Measurements from ENCODE around the gene MAFG. TPM values are rescaled to one million over a fixed set of nuclear protein-coding genes. Genes with fewer than 3 reads are reported as not detected.

The MAFG gene
- total and polyA plus RNA-seq, 5 donors from 2014 or later = 2.2 to 14.3 (median 2.7) TPM

DNA sequence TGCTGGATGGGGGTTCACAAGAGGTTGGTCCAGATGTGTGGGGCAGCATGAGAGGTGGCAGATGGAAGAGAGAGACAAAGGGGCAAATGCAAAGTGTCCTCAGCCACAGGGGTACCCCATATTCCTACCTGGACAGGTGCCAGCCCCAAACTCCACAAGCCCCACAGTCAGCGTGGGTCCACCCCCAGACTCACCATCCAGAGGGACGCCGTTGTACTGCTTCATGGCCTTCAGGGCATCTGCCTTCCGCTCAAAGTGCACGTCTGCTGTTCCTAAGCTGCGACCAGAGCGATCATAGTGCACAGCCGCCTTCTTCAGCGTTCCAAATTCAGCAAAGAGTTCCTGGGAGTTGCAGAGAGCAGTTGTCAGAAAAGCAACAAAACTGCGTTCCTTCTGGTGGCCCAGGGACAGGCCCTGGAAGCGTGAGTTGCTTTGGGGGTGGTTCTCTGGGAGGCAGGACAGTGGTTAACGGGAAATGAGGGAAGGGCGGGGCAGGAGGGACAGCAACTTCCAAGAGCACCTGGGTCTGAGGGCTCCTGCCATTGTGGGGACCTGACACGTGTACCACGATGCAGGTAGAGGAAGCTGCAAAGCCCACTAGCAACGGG, 38.4 kb downstream of the MAFG start:
- no peak overlapping the region for H3K27ac Mint-ChIP-seq
- peaks cover 17% of the 10 kb centered on the region for H3K36me3 Mint-ChIP-seq
- no peak for ATAC-seq (ENCODE audit: low read depth in 2 of 2)

DNA sequence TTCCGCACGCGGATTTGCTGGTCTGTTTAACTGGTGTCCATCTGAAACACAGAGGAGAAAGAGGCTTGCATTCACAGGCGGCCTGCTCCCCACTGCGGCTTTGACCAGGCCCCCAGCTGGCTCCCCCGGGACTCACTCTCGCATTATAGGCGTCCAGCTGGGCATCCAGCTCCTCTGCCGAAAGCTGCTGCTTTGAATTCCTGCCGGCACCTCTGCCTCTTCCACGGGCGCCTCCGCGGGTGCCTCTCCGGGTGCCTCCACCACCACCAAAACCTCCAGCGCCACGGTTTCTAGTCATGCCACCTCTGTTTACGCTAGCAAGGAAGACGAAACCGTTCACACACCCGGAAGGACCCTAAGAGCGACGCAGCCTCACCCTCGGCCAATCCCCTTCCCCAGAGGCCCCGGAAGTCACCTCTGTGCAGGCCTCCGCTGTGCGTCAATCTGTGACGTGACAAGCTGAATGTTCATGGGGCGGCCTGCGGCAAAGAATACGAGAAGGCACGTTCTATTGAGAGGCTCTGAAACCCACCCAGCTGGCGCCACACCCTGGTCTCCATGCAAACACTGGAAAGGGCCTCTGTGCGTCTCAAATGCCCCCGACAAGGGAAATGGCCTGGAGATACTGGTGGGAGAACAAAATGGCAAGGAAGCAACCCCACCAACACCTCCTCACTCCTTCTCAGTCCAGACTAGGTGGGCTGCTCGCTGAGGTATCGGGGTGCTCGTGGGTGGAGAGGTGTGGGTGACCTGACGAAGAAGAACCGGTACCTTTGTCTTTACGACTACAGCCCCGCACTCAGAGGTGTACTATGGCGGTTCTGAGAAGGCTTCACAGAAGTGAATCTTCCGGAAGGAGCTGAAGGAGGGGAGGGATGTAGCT, 39.2 kb downstream of the MAFG start:
- no peaks in the 10 kb centered on the region for H3K27me3 ChIP-seq (ENCODE audit: control insufficient read depth, insufficient read depth, low read length)
- H3K27ac Mint-ChIP-seq = peak overlapping the region in 1 of 3 donors; percentile 66
- H3K27me3 Mint-ChIP-seq = no peaks in the 10 kb centered on the region
- peaks cover 0 to 30% (median 4%) of the 10 kb centered on the region in 4 donors for H3K4me1 Mint-ChIP-seq
- no peaks in the 10 kb centered on the region for H3K9me3 Mint-ChIP-seq
- H3K4me1 ChIP-seq (ENCODE audit: control insufficient read depth, insufficient read depth, low read length, poor library complexity, severe bottlenecking) = peaks cover 22% of the 10 kb centered on the region
- ATAC-seq (ENCODE audit: low read depth in 2 of 2) (no peak), DNase-seq (no peak)
- H3K36me3 ChIP-seq (ENCODE audit: control insufficient read depth, insufficient read depth, low read length) = peaks cover 42% of the 10 kb centered on the region
- H3K27ac ChIP-seq (ENCODE audit: insufficient read depth, low read length, poor library complexity, severe bottlenecking) = no peak overlapping the region
- H3K9me3 ChIP-seq (ENCODE audit: control insufficient read depth in 2 of 2, low read length in 2 of 2) = no peaks in the 10 kb centered on the region
- H3K36me3 Mint-ChIP-seq = peaks cover 17% of the 10 kb centered on the region
- peak overlapping the region; percentile 48 to 96 (median 64) for H3K4me3 Mint-ChIP-seq
- no peak overlapping the region for H3K4me3 ChIP-seq (ENCODE audit: low read depth, low read length)

More for the DNA sequence above, 38.4 kb downstream of the MAFG start:
- Histone ChIP-seq H3K27ac (ENCODE audit: insufficient read depth, low read length, poor library complexity, severe bottlenecking) (no peak overlapping the region), H3K36me3 (ENCODE audit: control insufficient read depth, insufficient read depth, low read length) (peaks cover 42% of the 10 kb centered on the region), H3K9me3 (ENCODE audit: control insufficient read depth in 2 of 2, low read length in 2 of 2) (no peaks in the 10 kb centered on the region), H3K4me1 (ENCODE audit: control insufficient read depth, insufficient read depth, low read length, poor library complexity, severe bottlenecking) (peaks cover 22% of the 10 kb centered on the region), H3K27me3 (ENCODE audit: control insufficient read depth, insufficient read depth, low read length) (no peaks in the 10 kb centered on the region), H3K4me3 (ENCODE audit: low read depth, low read length) (no peak overlapping the region)
- DNase-seq = no peak
- H3K4me3 Mint-ChIP-seq = peak overlapping the region; percentile 58 to 96 (median 70)
- H3K9me3 Mint-ChIP-seq = no peaks in the 10 kb centered on the region
- H3K27me3 Mint-ChIP-seq = no peaks in the 10 kb centered on the region
- peaks cover 0 to 34% (median 4%) of the 10 kb centered on the region in 4 donors for H3K4me1 Mint-ChIP-seq

DNA sequence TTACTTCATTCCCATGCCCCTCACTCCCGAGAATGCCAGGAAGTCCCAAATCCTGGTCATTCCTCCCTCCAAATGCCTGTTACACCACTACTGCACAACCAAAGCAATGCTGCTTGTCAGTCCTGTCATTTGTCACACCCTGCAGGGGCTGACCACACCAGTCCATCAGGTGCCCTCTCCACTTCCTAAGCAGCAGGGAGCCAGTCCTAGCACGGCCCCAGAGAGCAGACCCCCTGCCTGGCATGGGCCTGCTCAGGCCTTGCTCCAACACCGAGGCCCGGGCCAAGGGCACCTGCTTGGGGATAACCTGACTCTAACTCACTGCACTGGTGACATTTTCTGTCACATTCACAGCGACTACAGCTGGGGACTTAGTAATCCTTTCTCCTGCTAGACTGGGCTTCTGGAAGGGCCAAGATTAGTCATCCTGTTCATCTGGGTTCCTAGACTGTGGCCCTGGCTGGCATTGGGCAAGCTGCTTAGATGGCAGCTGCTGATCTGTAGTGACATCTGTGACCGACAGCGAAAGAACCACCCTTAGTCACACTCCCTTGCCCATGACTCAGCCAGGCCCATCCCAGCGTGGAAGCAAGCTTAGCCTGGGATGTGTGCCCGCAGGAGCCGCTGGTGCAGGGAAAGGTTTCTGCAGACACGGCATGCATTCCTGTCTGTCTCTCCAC, 41.5 kb downstream of the MAFG start:
- Mint-ChIP-seq H3K4me1 (peaks cover 0 to 21% (median 4%) of the 10 kb centered on the region in 4 donors), H3K9me3 (no peaks in the 10 kb centered on the region), H3K27ac (peak overlapping the region in 2 of 3 donors; percentile 75 to 92), H3K36me3 (peaks cover 22% of the 10 kb centered on the region), H3K4me3 (peak overlapping the region in 1 of 4 donors; percentile 63), H3K27me3 (no peaks in the 10 kb centered on the region)
- no peak overlapping the region for H3K27ac ChIP-seq (ENCODE audit: insufficient read depth, low read length, poor library complexity, severe bottlenecking)
- peaks cover 16% of the 10 kb centered on the region for H3K4me1 ChIP-seq (ENCODE audit: control insufficient read depth, insufficient read depth, low read length, poor library complexity, severe bottlenecking)
- H3K9me3 ChIP-seq (ENCODE audit: control insufficient read depth in 2 of 2, low read length in 2 of 2) = no peaks in the 10 kb centered on the region
- no peak overlapping the region for H3K4me3 ChIP-seq (ENCODE audit: low read depth, low read length)
- ATAC-seq (ENCODE audit: low read depth in 2 of 2) (no peak), DNase-seq (no peak)
- H3K36me3 ChIP-seq (ENCODE audit: control insufficient read depth, insufficient read depth, low read length) = peaks cover 47% of the 10 kb centered on the region
- H3K27me3 ChIP-seq (ENCODE audit: control insufficient read depth, insufficient read depth, low read length) = no peaks in the 10 kb centered on the region

DNA sequence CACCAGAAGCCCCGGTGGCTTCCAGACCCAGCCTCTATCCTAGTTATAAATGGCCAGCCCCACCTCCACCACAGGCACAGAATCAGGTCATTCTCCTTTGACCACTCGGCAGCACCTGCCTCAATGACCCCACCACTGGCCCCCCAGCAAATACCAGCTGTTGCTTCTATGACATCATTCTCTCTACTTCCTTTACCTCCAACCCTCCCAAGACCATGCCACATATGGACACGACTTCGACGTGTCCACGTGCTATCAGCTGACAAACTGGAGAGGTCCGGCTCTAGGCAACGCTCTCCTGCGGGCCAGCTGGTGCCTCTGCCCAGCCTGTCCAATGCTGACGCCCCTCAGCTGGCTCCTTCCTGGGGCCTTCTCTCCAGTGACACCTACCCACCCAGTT, 42.1 kb downstream of the MAFG start:
- peaks cover 11% of the 10 kb centered on the region for H3K4me1 ChIP-seq (ENCODE audit: control insufficient read depth, insufficient read depth, low read length, poor library complexity, severe bottlenecking)
- peaks cover 47% of the 10 kb centered on the region for H3K36me3 ChIP-seq (ENCODE audit: control insufficient read depth, insufficient read depth, low read length)

DNA sequence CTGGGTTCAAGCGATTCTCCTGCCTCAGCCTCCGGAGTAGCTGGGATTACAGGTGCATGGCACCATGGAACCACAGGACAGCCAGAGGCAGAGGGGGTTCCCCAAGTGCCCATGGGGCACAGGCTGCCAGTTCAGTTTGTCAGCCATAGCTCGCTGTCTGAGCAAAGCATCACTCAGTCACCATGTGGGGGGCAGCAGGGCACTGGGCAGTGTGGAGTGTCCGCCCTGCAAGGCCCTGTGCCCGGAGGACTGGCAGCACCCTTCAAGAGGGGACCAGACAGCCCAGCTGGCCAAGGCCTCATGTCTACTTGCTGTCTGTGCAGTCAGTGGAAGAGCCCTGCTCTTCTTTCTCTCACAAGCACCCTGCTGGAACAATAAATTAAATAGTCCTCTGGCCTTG, 42.6 kb downstream of the MAFG start:
- Mint-ChIP-seq H3K27ac (no peak overlapping the region), H3K4me1 (peaks cover 0 to 16% (median 4%) of the 10 kb centered on the region in 4 donors), H3K27me3 (no peaks in the 10 kb centered on the region), H3K9me3 (no peaks in the 10 kb centered on the region), H3K36me3 (peaks cover 22% of the 10 kb centered on the region), H3K4me3 (peak overlapping the region in 1 of 4 donors; percentile 63)
- H3K27me3 ChIP-seq (ENCODE audit: control insufficient read depth, insufficient read depth, low read length) = no peaks in the 10 kb centered on the region
- H3K4me3 ChIP-seq (ENCODE audit: low read depth, low read length) = no peak overlapping the region
- no peak for ATAC-seq (ENCODE audit: low read depth in 2 of 2)
- DNase-seq = no peak
- H3K4me1 ChIP-seq (ENCODE audit: control insufficient read depth, insufficient read depth, low read length, poor library complexity, severe bottlenecking) = peaks cover 6% of the 10 kb centered on the region
- H3K9me3 ChIP-seq (ENCODE audit: control insufficient read depth in 2 of 2, low read length in 2 of 2) = no peaks in the 10 kb centered on the region
- H3K36me3 ChIP-seq (ENCODE audit: control insufficient read depth, insufficient read depth, low read length) = peaks cover 47% of the 10 kb centered on the region
- H3K27ac ChIP-seq (ENCODE audit: insufficient read depth, low read length, poor library complexity, severe bottlenecking) = no peak overlapping the region

More for the DNA sequence above, 42.1 kb downstream of the MAFG start:
- H3K36me3 Mint-ChIP-seq = peaks cover 22% of the 10 kb centered on the region
- no peak overlapping the region for H3K27ac ChIP-seq (ENCODE audit: insufficient read depth, low read length, poor library complexity, severe bottlenecking)
- no peaks in the 10 kb centered on the region for H3K9me3 ChIP-seq (ENCODE audit: control insufficient read depth in 2 of 2, low read length in 2 of 2)
- H3K4me3 Mint-ChIP-seq = peak overlapping the region in 2 of 4 donors; percentile 63 to 66
- DNase-seq (no peak), ATAC-seq (ENCODE audit: low read depth in 2 of 2) (no peak)
- no peaks in the 10 kb centered on the region for H3K27me3 ChIP-seq (ENCODE audit: control insufficient read depth, insufficient read depth, low read length)
- H3K27me3 Mint-ChIP-seq = no peaks in the 10 kb centered on the region
- H3K4me3 ChIP-seq (ENCODE audit: low read depth, low read length) = no peak overlapping the region
- H3K9me3 Mint-ChIP-seq = no peaks in the 10 kb centered on the region
- H3K4me1 Mint-ChIP-seq = peaks cover 0 to 20% (median 4%) of the 10 kb centered on the region in 4 donors
- H3K27ac Mint-ChIP-seq = peak overlapping the region in 2 of 3 donors; percentile 75 to 92

DNA sequence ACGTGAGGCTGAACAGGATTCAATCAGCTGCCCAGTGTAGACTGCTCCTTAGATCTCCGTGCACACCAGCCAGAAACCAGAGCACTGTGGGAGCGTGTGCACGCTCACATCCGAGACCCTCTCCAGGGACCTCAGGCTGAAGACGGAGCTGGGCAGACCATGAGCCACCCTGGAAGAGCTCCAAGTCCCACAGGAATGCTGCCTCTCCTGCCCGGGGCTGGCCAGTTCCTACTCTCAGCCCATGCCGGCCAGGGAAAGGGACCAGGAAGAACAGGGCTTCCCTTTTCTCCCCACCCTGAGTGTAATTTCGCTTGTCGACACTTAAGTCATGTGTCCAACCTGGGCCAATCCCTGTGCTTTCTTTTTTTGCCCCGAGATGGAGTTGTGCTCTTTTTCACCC, 43.0 kb downstream of the MAFG start:
- H3K27me3 Mint-ChIP-seq = no peaks in the 10 kb centered on the region
- peaks cover 0 to 16% (median 4%) of the 10 kb centered on the region in 4 donors for H3K4me1 Mint-ChIP-seq
- Histone ChIP-seq H3K4me1 (ENCODE audit: control insufficient read depth, insufficient read depth, low read length, poor library complexity, severe bottlenecking) (peaks cover 2% of the 10 kb centered on the region), H3K27ac (ENCODE audit: insufficient read depth, low read length, poor library complexity, severe bottlenecking) (peak overlapping the region; percentile 8), H3K36me3 (ENCODE audit: control insufficient read depth, insufficient read depth, low read length) (peaks cover 45% of the 10 kb centered on the region), H3K4me3 (ENCODE audit: low read depth, low read length) (no peak overlapping the region), H3K27me3 (ENCODE audit: control insufficient read depth, insufficient read depth, low read length) (no peaks in the 10 kb centered on the region), H3K9me3 (ENCODE audit: control insufficient read depth in 2 of 2, low read length in 2 of 2) (no peaks in the 10 kb centered on the region)
- peaks cover 22% of the 10 kb centered on the region for H3K36me3 Mint-ChIP-seq
- DNase-seq (no peak), ATAC-seq (ENCODE audit: low read depth in 2 of 2) (no peak)
- no peak overlapping the region for H3K4me3 Mint-ChIP-seq
- no peak overlapping the region for H3K27ac Mint-ChIP-seq
- H3K9me3 Mint-ChIP-seq = no peaks in the 10 kb centered on the region

DNA sequence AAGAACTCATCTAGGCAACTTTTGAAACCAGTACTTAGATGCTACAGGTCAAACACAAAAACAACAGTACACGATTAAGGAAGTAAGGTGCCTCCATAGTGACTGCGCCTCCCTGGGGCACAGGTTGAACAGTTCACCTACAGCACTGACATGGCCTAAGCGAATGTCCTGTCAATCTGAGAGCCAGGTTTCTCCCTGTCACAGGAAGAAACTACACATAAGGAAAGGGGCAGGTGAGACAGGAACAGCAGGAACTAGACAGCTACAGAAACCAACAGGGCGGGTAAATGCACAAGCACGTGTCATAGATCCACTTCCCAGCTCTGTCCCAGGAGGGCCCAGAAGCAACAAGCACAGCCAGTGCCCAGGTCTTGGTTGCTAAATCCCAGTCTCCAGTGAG, 48.4 kb downstream of the MAFG start:
- DNase-seq = no peak
- H3K4me3 ChIP-seq (ENCODE audit: low read depth, low read length) = no peak overlapping the region
- peak overlapping the region in 2 of 3 donors; percentile 29 to 38 for H3K27ac Mint-ChIP-seq
- no peak for ATAC-seq (ENCODE audit: low read depth in 2 of 2)
- no peaks in the 10 kb centered on the region for H3K9me3 ChIP-seq (ENCODE audit: control insufficient read depth in 2 of 2, low read length in 2 of 2)
- H3K9me3 Mint-ChIP-seq = no peaks in the 10 kb centered on the region
- no peaks in the 10 kb centered on the region for H3K27me3 Mint-ChIP-seq
- H3K36me3 ChIP-seq (ENCODE audit: control insufficient read depth, insufficient read depth, low read length) = peaks cover 14% of the 10 kb centered on the region
- no peaks in the 10 kb centered on the region for H3K4me1 ChIP-seq (ENCODE audit: control insufficient read depth, insufficient read depth, low read length, poor library complexity, severe bottlenecking)
- no peak overlapping the region for H3K4me3 Mint-ChIP-seq
- no peak overlapping the region for H3K27ac ChIP-seq (ENCODE audit: insufficient read depth, low read length, poor library complexity, severe bottlenecking)
- H3K36me3 Mint-ChIP-seq = peaks cover 8% of the 10 kb centered on the region
- no peaks in the 10 kb centered on the region for H3K27me3 ChIP-seq (ENCODE audit: control insufficient read depth, insufficient read depth, low read length)
- peaks cover 0 to 7% (median 4%) of the 10 kb centered on the region in 4 donors for H3K4me1 Mint-ChIP-seq
